Cerebellar cortex (tissue), 1 donor: ENCODE results near the gene ZP3.
"Not testable (repeated sequence)": the region's sequence is repeated elsewhere in the genome, so short reads cannot be mapped to it uniquely, and the experiment has no call there.

Experiments used
- DNase-seq: peaks from one replicate; pipeline ENCODE4 v3.0.0-alpha.2; 2015; ENCODE audit warnings: low spot score

Gene ZP3

DNA sequence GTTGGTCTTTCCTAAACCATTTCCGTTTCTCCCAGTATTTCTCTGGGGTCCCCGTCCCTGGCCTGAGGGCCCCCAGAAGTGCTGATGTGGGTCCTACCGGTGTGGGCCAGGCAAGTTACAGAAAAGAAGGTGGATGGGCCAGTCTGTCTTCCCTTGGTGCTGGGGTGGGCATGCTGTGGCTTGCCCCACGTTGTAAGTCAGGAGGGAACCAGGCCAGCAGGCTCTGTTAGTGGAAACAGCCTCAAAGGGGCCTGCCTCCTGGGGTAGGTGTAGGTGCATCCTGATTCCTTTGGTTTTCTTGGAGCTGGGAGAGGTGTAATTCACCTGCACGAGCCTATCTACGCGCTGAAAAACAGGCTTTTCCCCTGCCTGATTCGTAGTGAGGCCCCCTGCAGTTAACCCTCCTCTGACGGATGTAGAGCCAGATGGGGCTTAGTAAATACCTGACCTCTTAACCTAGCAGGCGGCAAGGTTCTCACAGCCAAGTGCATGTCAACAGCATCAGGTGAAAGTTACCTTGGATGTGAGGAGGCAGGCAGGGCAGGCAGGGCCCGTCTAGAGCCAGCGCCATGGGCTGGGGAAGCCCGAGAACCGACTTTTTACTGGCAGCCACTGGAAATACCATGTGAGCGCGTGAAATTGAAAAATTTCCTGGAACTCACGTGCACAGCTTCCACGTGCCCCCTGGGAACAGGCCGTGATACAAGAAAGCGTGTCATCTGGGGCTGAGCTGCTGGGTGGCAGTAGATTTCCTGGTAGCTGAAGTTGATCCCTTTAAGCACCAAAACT, 61.3 kb downstream of the ZP3 start:
- not testable (repeated sequence) for DNase-seq

DNA sequence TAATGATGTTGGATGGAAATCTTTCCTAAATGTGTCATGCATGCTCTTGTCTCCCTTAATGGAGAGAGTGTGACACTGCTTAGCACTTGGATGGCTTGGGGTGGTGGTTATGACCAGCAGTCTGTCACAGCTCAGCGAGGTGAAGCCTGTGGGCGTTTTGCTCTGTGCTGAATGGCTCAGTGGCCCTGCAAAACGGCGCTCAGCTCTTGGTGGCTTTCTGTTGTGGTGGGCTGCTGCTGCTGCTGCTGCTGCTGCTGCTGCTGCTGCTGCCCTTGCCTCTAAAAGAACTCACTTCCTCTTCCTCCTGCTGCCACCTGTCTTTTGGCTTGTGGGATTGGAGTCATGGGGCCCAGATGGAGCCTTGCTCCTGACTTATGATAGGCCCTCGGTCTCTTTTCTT, 61.9 kb downstream of the ZP3 start:
- DNase-seq, result not testable (repeated sequence)

- DNase-seq, result not testable (repeated sequence)
Observed at GRCh38 chr7:76487969-76488368, 63.2 kb downstream of the ZP3 start.
